H1 (cell line): ENCODE results near the gene MAP1B. TPM values are rescaled to one million over a fixed set of nuclear protein-coding genes. Genes with fewer than 3 reads are reported as not detected.

Experiments used
- ATF3 ChIP-seq: IDR thresholded peaks from 2 replicates; pipeline ENCODE4 v1.6.1; 2011; ENCODE audit warnings: low read depth, mild to moderate bottlenecking, low read length; ENCODE audit not compliant: insufficient read depth
- CHD1 ChIP-seq: IDR thresholded peaks from 2 replicates; pipeline ENCODE4 v1.6.1; 2012; ENCODE audit warnings: low read depth, low read length, improper control_type of control experiment
- CHD2 ChIP-seq: IDR thresholded peaks from 2 replicates; pipeline ENCODE4 v1.6.1; 2012; ENCODE audit warnings: low read length, improper control_type of control experiment
- POU5F1 ChIP-seq: IDR thresholded peaks from 2 replicates; pipeline ENCODE4 v1.6.1; 2011; ENCODE audit warnings: low read depth, mild to moderate bottlenecking, low read length, moderate library complexity
- TBP ChIP-seq: IDR thresholded peaks from 2 replicates; pipeline ENCODE4 v1.6.1; 2011; ENCODE audit warnings: low read depth, low read length, improper control_type of control experiment
- YY1 ChIP-seq: IDR thresholded peaks from 2 replicates; pipeline ENCODE4 v1.6.1; 2011; ENCODE audit warnings: low read depth, mild to moderate bottlenecking, low read length
- polyA plus RNA-seq, 7 experiments: library from polyadenylated mRNA; depleted of rRNA in 3 of 7; stranded (reverse) in 5 of 7; unstranded in 2 of 7; fragments of >200 nt in 5 of 7; fragments of 200-250 nt in 2 of 7; gene quantifications; 1 replicate in 5 of 7; 2 replicates in 1 of 7; 4 replicates in 1 of 7; pipeline versions ENCODE4 v1.2.1 to v1.2.3, GENCODE V29; 2011 to 2013; ENCODE audit warnings: missing spikeins in 2 of 7, mixed read lengths in 2 of 7
- total RNA-seq: library from RNA; stranded (reverse); fragmentation: NEBNext Ultra II Directional; extraction: Animal tissue kit (Norgen Biotek cat#: 25700); gene quantifications from 2 replicates; pipeline ENCODE4 v1.2.1, GENCODE V29; 2021

Gene MAP1B
- total and polyA plus RNA-seq, 2 of the 8 experiments (the other 6 are each of a cell fraction or from before 2014, with no cell fraction given), result 24.5 to 120 TPM

- TF ChIP-seq TBP (no peak), YY1 (no peak), CHD2 (no peak), CHD1 (no peak), POU5F1 (no peak), ATF3 (no peak)
Measured at GRCh38 chr5:72077390-72077789, 29.9 kb upstream of the MAP1B start (continued).
